Measurements from ENCODE around the gene SLC35C1. TPM values are rescaled to one million over a fixed set of nuclear protein-coding genes. Genes with fewer than 3 reads are reported as not detected.

SLC35C1 gene
- total RNA-seq, 1 donor from 2014 or later, result 19.8 TPM

DNA sequence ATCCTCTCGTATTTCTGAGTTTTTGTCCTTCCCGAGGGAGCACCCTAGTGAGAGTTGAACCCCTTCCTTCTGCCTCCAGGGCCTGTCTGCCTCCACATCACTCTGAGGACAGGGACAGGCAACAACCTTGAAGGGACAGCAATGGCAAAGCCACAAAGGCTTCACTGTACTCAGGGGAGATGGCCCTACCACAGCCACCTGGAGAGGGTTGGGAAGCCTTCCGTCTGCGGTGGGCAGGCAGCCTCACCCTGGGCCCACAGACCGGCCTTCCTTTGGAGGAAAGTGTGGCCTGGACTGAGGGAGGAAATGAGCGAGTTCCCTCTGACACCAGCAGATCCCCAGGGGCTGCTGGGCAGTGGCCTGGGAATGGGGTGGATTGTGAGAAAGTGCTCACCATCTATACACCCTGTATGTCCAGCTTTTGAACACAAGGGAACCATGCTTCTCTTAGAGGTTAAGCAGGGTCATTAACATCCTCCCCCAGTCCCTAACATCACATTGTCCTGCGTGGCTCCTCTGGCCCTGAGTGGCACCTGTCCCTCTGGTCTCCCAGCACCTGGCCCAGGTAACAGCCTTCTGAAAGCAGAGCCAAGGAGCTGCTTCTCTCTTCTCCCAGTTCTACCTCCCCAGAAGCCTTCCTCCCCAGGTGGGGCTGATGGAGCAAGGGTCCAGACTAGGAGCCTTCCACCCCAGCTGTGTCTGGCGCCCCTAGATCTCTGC, 6.8 kb downstream of the SLC35C1 start:
- TF ChIP-seq, protein P1, sequence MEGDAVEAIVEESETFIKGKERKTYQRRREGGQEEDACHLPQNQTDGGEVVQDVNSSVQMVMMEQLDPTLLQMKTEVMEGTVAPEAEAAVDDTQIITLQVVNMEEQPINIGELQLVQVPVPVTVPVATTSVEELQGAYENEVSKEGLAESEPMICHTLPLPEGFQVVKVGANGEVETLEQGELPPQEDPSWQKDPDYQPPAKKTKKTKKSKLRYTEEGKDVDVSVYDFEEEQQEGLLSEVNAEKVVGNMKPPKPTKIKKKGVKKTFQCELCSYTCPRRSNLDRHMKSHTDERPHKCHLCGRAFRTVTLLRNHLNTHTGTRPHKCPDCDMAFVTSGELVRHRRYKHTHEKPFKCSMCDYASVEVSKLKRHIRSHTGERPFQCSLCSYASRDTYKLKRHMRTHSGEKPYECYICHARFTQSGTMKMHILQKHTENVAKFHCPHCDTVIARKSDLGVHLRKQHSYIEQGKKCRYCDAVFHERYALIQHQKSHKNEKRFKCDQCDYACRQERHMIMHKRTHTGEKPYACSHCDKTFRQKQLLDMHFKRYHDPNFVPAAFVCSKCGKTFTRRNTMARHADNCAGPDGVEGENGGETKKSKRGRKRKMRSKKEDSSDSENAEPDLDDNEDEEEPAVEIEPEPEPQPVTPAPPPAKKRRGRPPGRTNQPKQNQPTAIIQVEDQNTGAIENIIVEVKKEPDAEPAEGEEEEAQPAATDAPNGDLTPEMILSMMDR (IDR thresholded peaks at IDR 0.05; ENCODE audit: insufficient read depth, low read length, poor library complexity, severe bottlenecking), result no peak
- Histone ChIP-seq H3K27me3 (ENCODE audit: control insufficient read depth, insufficient read depth, low read length) (no peaks in the 10 kb centered on the region), H3K36me3 (ENCODE audit: control insufficient read depth, insufficient read depth, low read length) (peaks cover 2% of the 10 kb centered on the region), H3K4me3 (ENCODE audit: low read depth, low read length) (no peak overlapping the region)
- no peak for DNase-seq (ENCODE audit: low read depth)

DNA sequence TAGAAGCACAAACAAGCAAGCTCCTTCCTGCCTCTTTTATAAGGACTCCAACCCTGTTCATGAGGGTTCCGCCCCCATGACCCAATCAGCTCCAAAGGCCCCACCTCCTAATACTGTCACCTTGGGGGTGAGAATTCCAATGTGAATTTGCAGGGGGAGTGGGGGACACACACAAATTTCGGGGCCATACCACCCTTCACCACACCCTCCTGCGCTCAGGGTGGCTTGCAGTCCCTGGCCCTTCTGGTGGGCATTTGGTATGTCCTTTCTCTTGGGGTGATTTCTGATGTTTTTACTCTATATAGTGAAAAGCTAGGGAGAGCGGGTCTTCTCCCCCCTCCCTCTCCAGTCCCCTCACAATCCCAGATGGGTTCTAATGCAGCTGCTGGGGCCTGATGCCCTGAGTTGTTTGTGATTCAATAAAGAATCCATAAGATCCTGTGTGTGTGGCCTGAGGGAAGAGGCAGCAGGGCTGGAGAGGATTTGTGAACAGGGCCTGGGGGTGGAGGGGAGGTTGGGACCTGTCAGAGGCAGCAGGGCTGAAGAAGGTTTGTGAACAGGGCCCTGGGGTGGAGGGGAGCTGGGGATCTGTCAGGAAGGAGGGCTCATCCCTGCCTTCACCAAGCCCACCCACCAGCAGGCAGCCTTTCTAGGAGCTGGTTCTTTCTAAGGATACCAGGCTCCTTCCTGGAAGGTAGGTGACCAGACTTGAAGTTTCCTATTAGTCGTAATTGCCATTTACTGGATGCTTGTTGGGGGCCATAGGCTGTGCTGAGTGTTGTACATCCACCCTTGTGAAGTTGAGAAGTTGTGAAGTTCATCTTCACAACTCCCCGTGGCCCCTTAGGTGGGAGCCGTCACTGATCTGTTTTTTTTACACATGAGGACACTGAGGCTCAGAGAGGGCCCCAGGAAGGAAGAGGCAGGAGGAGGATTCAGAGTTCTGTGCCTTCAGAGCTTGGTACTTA, 7.9 kb downstream of the SLC35C1 start:
- peaks cover 2% of the 10 kb centered on the region for H3K36me3 ChIP-seq (ENCODE audit: control insufficient read depth, insufficient read depth, low read length)
- H3K27me3 ChIP-seq (ENCODE audit: control insufficient read depth, insufficient read depth, low read length), result no peaks in the 10 kb centered on the region
- DNase-seq (ENCODE audit: low read depth), result no peak
- no peak overlapping the region for H3K4me3 ChIP-seq (ENCODE audit: low read depth, low read length)
- TF ChIP-seq, protein P1 (IDR thresholded peaks at IDR 0.05; ENCODE audit: insufficient read depth, low read length, poor library complexity, severe bottlenecking), result no peak

DNA sequence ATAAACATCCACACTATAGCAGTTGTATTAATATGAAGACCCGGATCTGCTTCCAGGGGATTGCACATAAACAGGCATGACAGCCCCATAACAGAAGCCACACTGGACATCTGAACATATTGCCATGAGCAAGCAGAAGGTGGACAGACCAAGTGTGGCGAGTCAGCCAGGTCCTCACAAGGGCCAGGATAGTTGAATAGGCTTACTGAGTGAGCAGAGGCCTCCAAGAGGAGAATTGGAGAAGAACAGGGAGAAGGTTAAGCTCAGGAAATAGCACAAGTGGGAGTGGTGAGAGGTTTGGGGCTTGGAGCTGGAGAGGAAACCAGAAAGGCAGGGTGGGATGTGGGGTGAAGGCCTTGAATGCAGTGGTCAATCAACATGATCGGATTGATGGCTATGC, 10.8 kb downstream of the SLC35C1 start:
- TF ChIP-seq, protein P1 (IDR thresholded peaks at IDR 0.05; ENCODE audit: insufficient read depth, low read length, poor library complexity, severe bottlenecking), result no peak
- Histone ChIP-seq H3K27me3 (ENCODE audit: control insufficient read depth, insufficient read depth, low read length) (no peaks in the 10 kb centered on the region), H3K4me3 (ENCODE audit: low read depth, low read length) (no peak overlapping the region), H3K36me3 (ENCODE audit: control insufficient read depth, insufficient read depth, low read length) (peaks cover under 1% of the 10 kb centered on the region)
- DNase-seq (ENCODE audit: low read depth), result no peak

DNA sequence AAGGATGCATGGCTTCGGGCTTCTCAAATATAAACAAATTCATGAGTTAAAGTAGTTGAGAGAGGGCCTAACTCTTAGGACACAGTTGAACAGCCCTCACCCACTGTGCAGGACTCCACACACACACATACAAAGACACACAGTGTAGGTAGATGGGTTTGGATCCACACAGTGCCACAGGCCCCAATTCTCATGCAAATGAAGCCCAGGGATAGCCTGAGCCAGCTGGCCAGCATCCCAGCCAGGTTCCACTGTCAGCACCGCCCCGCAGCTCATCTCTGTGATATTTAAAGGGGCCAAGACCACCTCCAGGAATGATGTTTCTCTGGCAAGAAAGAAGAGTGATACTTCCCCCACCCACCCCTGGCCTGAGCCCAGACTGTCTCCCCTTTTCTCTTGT, 11.7 kb downstream of the SLC35C1 start:
- H3K36me3 ChIP-seq (ENCODE audit: control insufficient read depth, insufficient read depth, low read length), result no peaks in the 10 kb centered on the region
- TF ChIP-seq, protein P1 (IDR thresholded peaks at IDR 0.05; ENCODE audit: insufficient read depth, low read length, poor library complexity, severe bottlenecking), result no peak
- no peak for DNase-seq (ENCODE audit: low read depth)
- no peaks in the 10 kb centered on the region for H3K27me3 ChIP-seq (ENCODE audit: control insufficient read depth, insufficient read depth, low read length)
- no peak overlapping the region for H3K4me3 ChIP-seq (ENCODE audit: low read depth, low read length)

DNA sequence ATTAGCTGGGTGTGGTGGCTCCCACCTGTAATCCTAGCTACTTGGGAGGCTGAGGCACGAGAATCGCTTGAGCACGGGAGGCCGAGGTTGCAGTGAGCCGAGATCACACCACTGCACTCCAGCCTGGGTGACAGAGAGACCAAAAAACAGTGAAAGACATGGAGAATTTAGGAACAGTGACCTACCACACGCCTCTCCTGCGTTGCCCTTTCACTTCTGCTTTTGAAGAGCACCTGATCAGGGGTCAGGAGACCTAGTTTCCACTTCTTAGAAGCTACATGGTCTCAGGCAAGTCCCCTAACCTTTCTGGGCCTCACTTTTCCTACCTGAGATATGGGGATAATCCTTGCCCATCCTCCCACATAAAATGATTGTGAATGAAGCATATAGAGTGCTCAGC, 12.2 kb downstream of the SLC35C1 start:
- DNase-seq (ENCODE audit: low read depth), result no peak
- H3K36me3 ChIP-seq (ENCODE audit: control insufficient read depth, insufficient read depth, low read length), result no peaks in the 10 kb centered on the region
- no peaks in the 10 kb centered on the region for H3K27me3 ChIP-seq (ENCODE audit: control insufficient read depth, insufficient read depth, low read length)
- TF ChIP-seq, protein P1 (IDR thresholded peaks at IDR 0.05; ENCODE audit: insufficient read depth, low read length, poor library complexity, severe bottlenecking), result no peak
- H3K4me3 ChIP-seq (ENCODE audit: low read depth, low read length), result no peak overlapping the region

All from kidney epithelial cell (primary cell).